ENCODE results near the gene LRMDA.

- no peak for TF ChIP-seq CTCF (IDR thresholded peaks at IDR 0.05)
- no peak for TF ChIP-seq POLR2A (IDR thresholded peaks at IDR 0.05)
- TF ChIP-seq POLR2AphosphoS5 (IDR thresholded peaks at IDR 0.05): no peak
These were observed 138.1 kb downstream of the LRMDA start for GRCh38 chr10:75569506-75569905.

Measured in transverse colon (tissue), 4 donors.